Right lobe of liver (tissue), 6 donors: Measurements from ENCODE around the gene AREL1. TPM values are rescaled to one million over a fixed set of nuclear protein-coding genes. Genes with fewer than 3 reads are reported as not detected.

Experiments
- ATAC-seq, 4 donors: fragments of 200-7000 bp; cut with Tn5 transposase; one replicate each; pipeline ENCODE4 v1.9.1; 2020; ENCODE audit warnings: mild to moderate bottlenecking in 4 of 4, moderate library complexity in 4 of 4
- DNase-seq, 3 donors: peaks; one replicate each; pipeline ENCODE4 v3.0.0-alpha.2; 2020
- H3K27ac ChIP-seq, 3 donors: fragments of 200-600 bp; one replicate each; pipeline ENCODE4 v1.8.0; 2022
- H3K27me3 ChIP-seq, 2 donors: fragments of 200-600 bp; one replicate each; pipeline ENCODE4 v1.8.0; 2022
- H3K36me3 ChIP-seq, 4 donors: fragments of 200-600 bp; sonication (generic) in 1 of 4; one replicate each; pipeline versions ENCODE4 v1.5.1 to v1.8.0; 2017 to 2022; ENCODE audit warnings: control low read depth in 1 of 4
- H3K4me1 ChIP-seq, 4 donors: fragments of 200-600 bp; sonication (generic) in 1 of 4; one replicate each; pipeline versions ENCODE4 v1.5.1 to v1.8.0; 2017 to 2022; ENCODE audit warnings: control low read depth in 1 of 4
- H3K4me3 ChIP-seq, 3 donors: fragments of 200-600 bp; one replicate each; pipeline ENCODE4 v1.8.0; 2022
- H3K9me3 ChIP-seq, 4 donors: fragments of 200-600 bp; sonication (generic) in 1 of 4; one replicate each; pipeline versions ENCODE4 v1.5.1 to v1.8.0; 2017 to 2022; ENCODE audit warnings: control low read depth in 1 of 4
- POLR2A ChIP-seq: fragments of 450-650 bp; IDR thresholded peaks from one replicate; pipeline ENCODE4 v1.6.1; 2017; ENCODE audit warnings: antibody characterized with exemption, mild to moderate bottlenecking
- WGBS: methylation state at CpG from one replicate; pipeline ENCODE4 v1.1.6; 2018; ENCODE audit warnings: low coverage, low lambda C conversion rate; ENCODE audit not compliant: insufficient coverage; ENCODE audit errors: missing lambda C conversion rate; 5-methylcytosine and 5-hydroxymethylcytosine counted together
- intact Hi-C, 2 donors: fragments of 100-400 bp; cut with DNase I; formaldehyde crosslinking; loops; one replicate each; pipeline versions ENCODE4 v1.11.2 to v1.14.1; 2022
- total RNA-seq, 6 experiments: library from RNA; depleted of rRNA in 2 of 6; stranded (reverse); fragments of >200 nt in 2 of 6; fragmentation: NEBNext Ultra II Directional in 3 of 6; extraction: Animal tissue kit (Norgen Biotek cat#: 25700) in 3 of 6; gene quantifications; one replicate each; pipeline versions ENCODE4 v1.1.0 to v1.2.4, GENCODE V29; 2016 to 2023
- TF ChIP-seq, protein P1 (sequence below), 4 donors: fragments of 200-600 bp in 3 of 4; fragments of 450-650 bp in 1 of 4; IDR thresholded peaks; one replicate each; pipeline versions ENCODE4 v1.5.1 to v1.8.0; 2016 to 2022; ENCODE audit warnings: antibody characterized with exemption in 4 of 4, mild to moderate bottlenecking in 2 of 4
- donor health status: DM: no; HTN: yes; CAD: no.
- donor health status: DM: no; HTN: no; CAD: no.
- donor health status: DM: no; HTN: no; CAD: no.
- donor health status: DM: no; HTN: yes; CAD: no.
- donor health status: DM: no; HTN: yes; CAD: no.

AREL1 gene
- total RNA-seq, 6 experiments from 2014 or later: 12.7 to 17.9 (median 15.9) TPM

DNA sequence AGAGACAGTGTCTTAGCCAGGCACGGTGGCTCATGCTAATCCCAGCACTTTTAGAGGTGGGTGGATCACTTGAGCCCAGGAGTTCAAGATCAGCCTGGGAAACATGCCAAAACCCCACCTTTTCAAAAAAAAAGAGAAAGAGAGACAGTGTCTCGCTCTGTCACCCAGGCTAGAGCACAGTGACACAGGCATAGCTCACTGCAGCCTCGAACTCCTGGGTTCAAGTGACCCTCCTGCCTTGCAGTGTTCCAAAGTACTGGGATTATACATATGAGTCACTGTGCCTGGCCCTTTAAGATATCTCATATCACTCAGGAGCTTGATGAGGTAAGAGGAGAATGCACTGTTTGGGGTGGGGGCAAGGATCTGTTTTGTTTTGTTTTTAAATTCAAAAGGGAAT, 52.7 kb downstream of the AREL1 start:
- H3K27me3 ChIP-seq: no peaks in the 10 kb centered on the region
- intact Hi-C loops: no loop called here
- H3K36me3 ChIP-seq: peaks cover 0 to 37% (median under 1%) of the 10 kb centered on the region in 4 donors
- ATAC-seq (no peak), DNase-seq (no peak)
- no peak overlapping the region for H3K27ac ChIP-seq
- TF ChIP-seq, protein P1, sequence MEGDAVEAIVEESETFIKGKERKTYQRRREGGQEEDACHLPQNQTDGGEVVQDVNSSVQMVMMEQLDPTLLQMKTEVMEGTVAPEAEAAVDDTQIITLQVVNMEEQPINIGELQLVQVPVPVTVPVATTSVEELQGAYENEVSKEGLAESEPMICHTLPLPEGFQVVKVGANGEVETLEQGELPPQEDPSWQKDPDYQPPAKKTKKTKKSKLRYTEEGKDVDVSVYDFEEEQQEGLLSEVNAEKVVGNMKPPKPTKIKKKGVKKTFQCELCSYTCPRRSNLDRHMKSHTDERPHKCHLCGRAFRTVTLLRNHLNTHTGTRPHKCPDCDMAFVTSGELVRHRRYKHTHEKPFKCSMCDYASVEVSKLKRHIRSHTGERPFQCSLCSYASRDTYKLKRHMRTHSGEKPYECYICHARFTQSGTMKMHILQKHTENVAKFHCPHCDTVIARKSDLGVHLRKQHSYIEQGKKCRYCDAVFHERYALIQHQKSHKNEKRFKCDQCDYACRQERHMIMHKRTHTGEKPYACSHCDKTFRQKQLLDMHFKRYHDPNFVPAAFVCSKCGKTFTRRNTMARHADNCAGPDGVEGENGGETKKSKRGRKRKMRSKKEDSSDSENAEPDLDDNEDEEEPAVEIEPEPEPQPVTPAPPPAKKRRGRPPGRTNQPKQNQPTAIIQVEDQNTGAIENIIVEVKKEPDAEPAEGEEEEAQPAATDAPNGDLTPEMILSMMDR (IDR thresholded peaks at IDR 0.05): no peak
- no peak for TF ChIP-seq POLR2A
- H3K4me1 ChIP-seq: peaks cover 0 to 10% (median 3%) of the 10 kb centered on the region in 4 donors
- H3K4me3 ChIP-seq: no peak overlapping the region
- 95% methylated on average over 3 of the region's 3 CpGs for WGBS
- H3K9me3 ChIP-seq: no peaks in the 10 kb centered on the region

DNA sequence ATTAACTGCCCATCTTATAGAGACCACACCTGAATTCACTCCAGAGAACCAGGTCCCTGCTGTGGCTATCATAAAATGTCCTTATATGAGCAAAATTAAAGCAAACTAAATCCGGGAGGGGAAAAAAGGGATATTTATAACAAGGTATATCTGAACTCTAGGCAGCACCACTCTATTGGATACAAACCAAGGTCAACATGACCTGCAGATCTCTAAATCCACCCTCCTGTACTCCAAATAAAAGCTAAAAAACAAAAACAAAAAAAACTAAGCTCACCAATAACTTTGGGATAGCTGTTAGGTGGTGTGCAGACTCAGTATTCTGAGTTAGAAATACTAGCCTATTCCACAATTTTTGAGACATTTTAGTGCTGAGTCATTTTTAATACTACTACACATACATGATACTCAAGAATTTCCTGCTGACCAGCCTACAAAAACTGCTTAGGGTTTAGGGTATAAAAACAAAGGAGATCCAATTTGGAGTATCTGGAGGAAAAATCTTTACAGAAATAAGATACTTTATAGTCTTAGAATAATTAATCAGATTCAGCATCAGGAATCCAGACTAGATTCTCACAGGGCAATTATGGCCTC, 54.2 kb downstream of the AREL1 start:
- H3K27me3 ChIP-seq: no peaks in the 10 kb centered on the region
- H3K4me3 ChIP-seq: no peak overlapping the region
- TF ChIP-seq POLR2A: no peak
- TF ChIP-seq, protein P1 (IDR thresholded peaks at IDR 0.05): no peak
- peaks cover 0 to 30% (median under 1%) of the 10 kb centered on the region in 4 donors for H3K36me3 ChIP-seq
- intact Hi-C loops: no loop called here
- DNase-seq (no peak), ATAC-seq (peak; percentile 42 to 74 (median 57))
- no peaks in the 10 kb centered on the region for H3K9me3 ChIP-seq
- no peak overlapping the region for H3K27ac ChIP-seq
- H3K4me1 ChIP-seq: peaks cover 0 to 10% (median 3%) of the 10 kb centered on the region in 4 donors
- WGBS: 9% methylated on average over 1 of the region's 1 CpG

DNA sequence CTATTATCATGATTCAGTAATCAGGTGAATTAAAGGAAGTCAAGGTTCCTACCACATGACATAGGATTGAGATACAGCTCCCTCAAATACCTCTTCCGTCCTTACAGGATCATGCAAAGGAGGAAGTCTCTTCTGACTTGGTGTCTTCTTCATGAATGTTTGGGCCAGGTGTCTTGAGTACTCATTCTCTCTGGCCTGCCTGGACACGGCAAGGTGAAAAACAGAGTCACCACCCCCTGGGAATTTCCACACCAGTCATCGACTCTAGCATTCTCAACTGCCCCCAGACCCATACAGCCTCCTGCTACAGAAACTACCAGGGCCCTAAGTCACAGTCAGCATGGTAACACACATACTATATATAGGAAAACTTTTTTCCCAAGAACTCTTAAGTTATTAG, 55.9 kb downstream of the AREL1 start:
- 100% methylated on average over 3 of the region's 3 CpGs for WGBS
- H3K27me3 ChIP-seq: no peaks in the 10 kb centered on the region
- intact Hi-C loops: no loop called here
- no peak overlapping the region for H3K27ac ChIP-seq
- DNase-seq: no peak
- peaks cover 0 to 10% (median 3%) of the 10 kb centered on the region in 4 donors for H3K4me1 ChIP-seq
- H3K36me3 ChIP-seq: peaks cover 0 to 14% (median 0%) of the 10 kb centered on the region in 4 donors
- no peak overlapping the region for H3K4me3 ChIP-seq
- no peak for ATAC-seq
- TF ChIP-seq, protein P1 (IDR thresholded peaks at IDR 0.05): no peak
- TF ChIP-seq POLR2A: no peak
- no peaks in the 10 kb centered on the region for H3K9me3 ChIP-seq

DNA sequence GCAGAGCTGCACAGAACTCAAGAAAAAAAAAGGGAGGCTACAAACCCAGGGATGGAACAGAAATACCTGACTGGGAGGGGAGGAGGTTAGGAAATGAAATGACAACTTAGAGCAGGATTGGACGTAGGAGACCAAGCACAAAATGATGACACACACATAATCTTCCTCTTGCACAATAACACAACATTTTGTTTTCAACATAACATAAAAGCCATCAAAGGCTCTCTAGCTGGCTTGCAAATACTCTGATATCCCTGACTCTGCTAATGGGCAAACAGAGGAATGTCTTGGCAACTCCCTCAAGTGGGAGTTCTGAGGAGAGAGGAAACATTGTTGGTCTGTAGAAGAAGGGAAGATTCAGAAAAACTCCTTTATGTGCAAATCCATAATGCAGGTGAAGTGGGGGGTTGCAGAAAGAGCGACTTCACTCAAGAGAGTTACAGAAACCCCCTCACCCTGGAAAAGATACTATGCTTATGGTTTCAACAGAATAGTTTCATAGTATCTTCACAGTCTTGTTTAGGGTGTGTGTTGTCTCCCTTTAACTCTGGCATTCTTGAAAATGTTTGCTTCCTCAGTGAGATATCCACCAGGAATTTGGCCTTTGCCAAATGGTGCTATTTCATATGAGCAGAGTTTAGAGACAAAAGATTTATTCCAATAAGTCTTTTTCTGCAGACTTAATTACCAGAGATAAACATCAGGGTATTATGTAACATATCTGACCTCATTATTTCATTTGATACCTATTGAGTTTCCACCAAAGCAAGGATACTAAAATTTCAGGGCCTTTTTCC, 57.1 kb downstream of the AREL1 start:
- H3K27ac ChIP-seq: no peak overlapping the region
- TF ChIP-seq POLR2A: no peak
- TF ChIP-seq, protein P1 (IDR thresholded peaks at IDR 0.05): no peak
- no peak for ATAC-seq

More for the DNA sequence above, 57.1 kb downstream of the AREL1 start:
- H3K4me1 ChIP-seq: peaks cover 0 to 10% (median 3%) of the 10 kb centered on the region in 4 donors
- no peaks in the 10 kb centered on the region for H3K27me3 ChIP-seq
- peaks cover 0 to 2% (median 0%) of the 10 kb centered on the region in 4 donors for H3K36me3 ChIP-seq
- H3K9me3 ChIP-seq: no peaks in the 10 kb centered on the region
- intact Hi-C loops: no loop called here
- DNase-seq: no peak
- H3K4me3 ChIP-seq: no peak overlapping the region
- WGBS: 57% methylated on average over 2 of the region's 2 CpGs
